ENCODE measurements around the gene PLEKHO1.

PLEKHO1 gene

DNA sequence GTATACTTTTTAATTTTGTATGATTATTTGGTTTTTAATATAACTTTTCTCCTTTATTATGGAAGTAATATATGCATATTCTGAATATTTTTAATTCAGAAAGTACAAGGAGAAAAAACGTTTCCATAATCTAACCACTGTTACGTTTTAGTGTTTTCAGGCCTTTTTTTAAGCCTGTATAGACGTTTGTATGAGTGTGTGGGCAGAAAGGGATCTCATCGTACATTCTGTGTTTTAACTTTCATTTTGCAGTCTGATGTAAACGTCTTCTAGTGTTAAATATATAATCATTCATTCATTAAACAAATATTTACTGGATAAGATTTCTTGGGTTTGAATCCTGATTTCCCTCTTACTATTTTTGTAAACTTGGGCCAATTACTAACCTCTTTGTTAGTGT is 38.0 kb upstream of the PLEKHO1 start:
- TF ChIP-seq, protein P1, sequence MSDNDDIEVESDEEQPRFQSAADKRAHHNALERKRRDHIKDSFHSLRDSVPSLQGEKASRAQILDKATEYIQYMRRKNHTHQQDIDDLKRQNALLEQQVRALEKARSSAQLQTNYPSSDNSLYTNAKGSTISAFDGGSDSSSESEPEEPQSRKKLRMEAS (IDR thresholded peaks at IDR 0.05; ENCODE audit: low read depth, low read length), result no peak
- TF ChIP-seq POLR2A (IDR thresholded peaks at IDR 0.05; ENCODE audit: extremely low read depth, insufficient read length), result no peak
- no peak for TF ChIP-seq MYC (IDR thresholded peaks at IDR 0.05; ENCODE audit: low read depth, low read length)
- TF ChIP-seq, protein P2, sequence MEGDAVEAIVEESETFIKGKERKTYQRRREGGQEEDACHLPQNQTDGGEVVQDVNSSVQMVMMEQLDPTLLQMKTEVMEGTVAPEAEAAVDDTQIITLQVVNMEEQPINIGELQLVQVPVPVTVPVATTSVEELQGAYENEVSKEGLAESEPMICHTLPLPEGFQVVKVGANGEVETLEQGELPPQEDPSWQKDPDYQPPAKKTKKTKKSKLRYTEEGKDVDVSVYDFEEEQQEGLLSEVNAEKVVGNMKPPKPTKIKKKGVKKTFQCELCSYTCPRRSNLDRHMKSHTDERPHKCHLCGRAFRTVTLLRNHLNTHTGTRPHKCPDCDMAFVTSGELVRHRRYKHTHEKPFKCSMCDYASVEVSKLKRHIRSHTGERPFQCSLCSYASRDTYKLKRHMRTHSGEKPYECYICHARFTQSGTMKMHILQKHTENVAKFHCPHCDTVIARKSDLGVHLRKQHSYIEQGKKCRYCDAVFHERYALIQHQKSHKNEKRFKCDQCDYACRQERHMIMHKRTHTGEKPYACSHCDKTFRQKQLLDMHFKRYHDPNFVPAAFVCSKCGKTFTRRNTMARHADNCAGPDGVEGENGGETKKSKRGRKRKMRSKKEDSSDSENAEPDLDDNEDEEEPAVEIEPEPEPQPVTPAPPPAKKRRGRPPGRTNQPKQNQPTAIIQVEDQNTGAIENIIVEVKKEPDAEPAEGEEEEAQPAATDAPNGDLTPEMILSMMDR (IDR thresholded peaks at IDR 0.05; ENCODE audit: low read depth, low read length), result no peak
- no peak for DNase-seq (ENCODE audit: low read depth)
- no peak overlapping the region for H3K4me3 ChIP-seq (ENCODE audit: low read depth, low read length)

DNA sequence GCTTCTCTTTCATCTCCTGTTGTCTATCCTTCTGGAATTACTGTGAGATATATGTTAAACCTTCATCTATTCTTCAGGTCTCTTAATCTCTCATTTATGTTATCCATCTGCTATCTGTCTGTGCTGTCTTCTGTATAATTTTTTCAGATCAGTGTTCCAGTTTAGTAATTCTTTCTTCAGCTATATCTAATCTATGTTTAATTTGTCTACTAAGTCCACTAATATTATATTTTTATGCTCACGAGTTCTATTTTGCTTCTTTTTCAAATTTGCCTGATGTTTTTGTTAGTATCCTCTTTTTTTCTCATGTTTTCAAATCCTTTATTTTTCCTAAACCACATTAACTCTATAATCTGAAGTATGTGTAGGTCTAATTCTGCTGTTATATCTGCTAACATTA is 34.6 kb upstream of the PLEKHO1 start:
- TF ChIP-seq, protein P2 (IDR thresholded peaks at IDR 0.05; ENCODE audit: low read depth, low read length), result no peak
- TF ChIP-seq, protein P1 (IDR thresholded peaks at IDR 0.05; ENCODE audit: low read depth, low read length), result no peak
- TF ChIP-seq MYC (IDR thresholded peaks at IDR 0.05; ENCODE audit: low read depth, low read length), result no peak
- no peak for TF ChIP-seq POLR2A (IDR thresholded peaks at IDR 0.05; ENCODE audit: extremely low read depth, insufficient read length)
- no peak overlapping the region for H3K4me3 ChIP-seq (ENCODE audit: low read depth, low read length)
- no peak for DNase-seq (ENCODE audit: low read depth)

DNA sequence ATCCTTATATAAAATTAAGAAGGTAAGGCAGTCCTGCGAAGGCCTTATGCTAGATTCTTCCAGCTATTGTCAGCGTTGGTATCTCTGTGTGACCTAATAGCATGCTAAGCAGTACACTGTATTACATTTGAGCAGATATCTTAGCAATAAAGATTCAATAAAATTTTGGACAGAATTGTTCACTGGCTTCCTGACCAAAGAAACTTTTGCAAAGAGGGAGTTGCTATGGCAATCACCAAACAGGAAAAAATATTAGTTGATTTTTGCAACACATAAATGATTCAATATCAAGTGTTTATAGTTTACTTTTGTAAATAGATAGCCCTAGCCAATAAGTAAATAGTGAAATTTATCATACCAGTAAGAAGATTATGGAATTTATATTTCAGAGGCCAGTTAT is 31.0 kb upstream of the PLEKHO1 start:
- no peak for DNase-seq (ENCODE audit: low read depth)
- no peak for TF ChIP-seq MYC (IDR thresholded peaks at IDR 0.05; ENCODE audit: low read depth, low read length)
- TF ChIP-seq, protein P1 (IDR thresholded peaks at IDR 0.05; ENCODE audit: low read depth, low read length), result no peak
- TF ChIP-seq, protein P2 (IDR thresholded peaks at IDR 0.05; ENCODE audit: low read depth, low read length), result no peak
- no peak for TF ChIP-seq POLR2A (IDR thresholded peaks at IDR 0.05; ENCODE audit: extremely low read depth, insufficient read length)
- H3K4me3 ChIP-seq (ENCODE audit: low read depth, low read length), result no peak overlapping the region

DNA sequence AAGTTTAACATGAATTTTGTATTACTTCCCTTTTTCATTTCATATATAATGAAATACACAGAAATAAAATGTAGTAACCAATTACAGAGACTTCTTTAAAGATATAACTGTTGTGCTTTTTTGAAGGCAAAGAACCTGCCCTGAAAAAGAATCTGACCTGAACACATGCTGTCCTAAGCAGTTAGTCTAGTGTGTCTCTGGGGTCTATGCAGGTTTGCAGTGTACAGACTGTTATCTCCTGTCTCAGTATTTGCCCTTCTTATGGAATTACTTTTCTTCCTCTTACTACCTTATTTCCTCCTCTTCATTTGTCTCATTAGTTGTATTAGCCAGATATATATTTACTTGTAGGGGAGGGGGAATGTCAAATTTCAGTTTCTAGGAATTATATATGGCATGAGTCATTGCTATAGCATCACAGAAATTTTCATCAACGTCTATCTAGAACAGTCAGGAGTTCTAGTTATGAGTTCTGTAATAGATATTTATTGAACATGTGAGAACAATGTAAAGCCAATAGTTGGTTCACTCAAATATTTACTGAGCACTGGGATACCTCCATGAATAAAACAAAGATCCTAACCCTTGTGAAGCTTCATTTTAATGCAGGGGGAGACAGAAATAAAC is 28.4 kb upstream of the PLEKHO1 start:
- no peak for TF ChIP-seq MYC (IDR thresholded peaks at IDR 0.05; ENCODE audit: low read depth, low read length)
- TF ChIP-seq, protein P1 (IDR thresholded peaks at IDR 0.05; ENCODE audit: low read depth, low read length), result no peak
- TF ChIP-seq, protein P2 (IDR thresholded peaks at IDR 0.05; ENCODE audit: low read depth, low read length), result no peak
- no peak for TF ChIP-seq POLR2A (IDR thresholded peaks at IDR 0.05; ENCODE audit: extremely low read depth, insufficient read length)
- DNase-seq (ENCODE audit: low read depth), result no peak
- H3K4me3 ChIP-seq (ENCODE audit: low read depth, low read length), result no peak overlapping the region

DNA sequence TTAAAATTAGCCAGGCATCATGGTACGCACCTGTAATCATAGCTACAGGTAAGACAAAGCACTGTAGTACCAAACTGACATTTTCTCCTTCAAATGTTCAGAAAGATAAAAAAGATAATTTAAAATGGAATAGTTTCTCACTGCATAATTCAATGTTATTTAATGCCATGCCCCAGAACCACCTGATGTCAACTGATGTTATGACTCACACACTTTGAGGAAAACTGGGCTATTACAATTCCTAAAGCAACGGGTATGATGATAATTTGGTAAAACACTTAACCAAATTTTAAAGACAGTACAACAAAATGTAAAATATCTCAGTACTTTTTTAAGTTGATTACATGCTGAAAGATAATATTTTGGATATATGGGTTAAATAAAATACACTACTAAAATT is 22.9 kb upstream of the PLEKHO1 start:
- TF ChIP-seq, protein P2 (IDR thresholded peaks at IDR 0.05; ENCODE audit: low read depth, low read length), result no peak
- TF ChIP-seq MYC (IDR thresholded peaks at IDR 0.05; ENCODE audit: low read depth, low read length) (no peak), POLR2A (IDR thresholded peaks at IDR 0.05; ENCODE audit: extremely low read depth, insufficient read length) (no peak)
- TF ChIP-seq, protein P1 (IDR thresholded peaks at IDR 0.05; ENCODE audit: low read depth, low read length), result no peak
- no peak for DNase-seq (ENCODE audit: low read depth)
- H3K4me3 ChIP-seq (ENCODE audit: low read depth, low read length), result no peak overlapping the region
